HCT116 (cell line): Measurements from ENCODE around the gene ST6GALNAC2.
"Not testable (repeated sequence)": the region's sequence is repeated elsewhere in the genome, so short reads cannot be mapped to it uniquely, and the experiment has no call there.

Experiments
- CTCF ChIP-seq, 3 experiments: fragments of 200-600 bp in 1 of 3; sonication (generic) in 1 of 3; IDR thresholded peaks in 2 of 3; conservative IDR thresholded peaks in 1 of 3; 2 replicates each; pipeline ENCODE4 v1.5.1; 2012 to 2017; ENCODE audit warnings: low read depth in 2 of 3, low read length in 2 of 3, antibody characterized with exemption in 1 of 3, borderline replicate concordance in 1 of 3, control low read depth in 1 of 3, mild to moderate bottlenecking in 1 of 3, mixed read lengths in 1 of 3, mixed run types in 1 of 3, moderate library complexity in 1 of 3; ENCODE audit not compliant: insufficient read depth in 1 of 3
- EZH2 ChIP-seq: fragments of 200-600 bp; sonication (generic); IDR thresholded peaks from 2 replicates; pipeline ENCODE4 v1.6.1; 2017; ENCODE audit warnings: antibody characterized with exemption, mixed run types
- POLR2A ChIP-seq: IDR thresholded peaks from 2 replicates; pipeline ENCODE4 v1.7.0; 2011; ENCODE audit warnings: borderline replicate concordance; ENCODE audit not compliant: insufficient read depth, insufficient read length; ENCODE audit errors: extremely low read depth
- REST ChIP-seq: IDR thresholded peaks from 2 replicates; pipeline ENCODE4 v1.6.1; 2012; ENCODE audit warnings: low read depth
- SIN3A ChIP-seq: IDR thresholded peaks from 2 replicates; pipeline ENCODE4 v1.6.1; 2012; ENCODE audit warnings: low read depth
- TCF7L2 ChIP-seq: IDR thresholded peaks from 2 replicates; pipeline ENCODE4 v1.7.0; 2011; ENCODE audit warnings: borderline replicate concordance, inconsistent platforms; ENCODE audit not compliant: insufficient read depth, insufficient read length; ENCODE audit errors: extremely low read depth
- ZNF274 ChIP-seq: fragments of 200-500 bp; sonication (Bioruptor generic); IDR thresholded peaks from 2 replicates; pipeline ENCODE4 v1.6.1; 2014; ENCODE audit warnings: mild to moderate bottlenecking, low read depth, low read length, inconsistent platforms

- TF ChIP-seq EZH2; CTCF (IDR thresholded peaks at IDR 0.05 in 2 of 3, conservative IDR thresholded peaks at IDR 0.05 in 1 of 3; ENCODE audit: borderline replicate concordance in 1 of 3, insufficient read depth in 1 of 3, low read depth in 2 of 3, low read length in 2 of 3); ZNF274; REST; TCF7L2; POLR2A; SIN3A: not testable (repeated sequence)
Observed at GRCh38 chr17:76559460-76559859, 26.2 kb downstream of the ST6GALNAC2 start.
